OCI-LY7 (cell line): ENCODE data around the gene GALNT2. TPM values are rescaled to one million over a fixed set of nuclear protein-coding genes. Genes with fewer than 3 reads are reported as not detected.

Source experiments
- BruUV-seq: library from RNA; stranded (reverse); fragments of 400-500 nt; replicated peaks from 2 replicates; lab custom pipeline; 2021; lab: Mats Ljungman, UMichigan
- CTCF ChIA-PET: fragments of 300-600 bp; sonication (Branson Sonifier 250); formaldehyde crosslinking; loops from one replicate; lab custom pipeline; 2022; ENCODE audit warnings: antibody characterized with exemption; ENCODE audit not compliant: unreplicated experiment; lab: Charles Lee
- POLR2A ChIA-PET: fragments of 300-600 bp; sonication (Branson Sonifier 250); formaldehyde crosslinking; loops from one replicate; lab custom pipeline; 2022; ENCODE audit warnings: antibody characterized with exemption; lab: Charles Lee
- DNase-seq: peaks from one replicate; pipeline ENCODE4 v3.0.0-alpha.2; 2015; ENCODE audit warnings: low spot score
- H2AFZ ChIP-seq: fragments of 200-600 bp; sonication (generic), shearing (Covaris generic); 2 replicates; pipeline ENCODE4 v1.6.1; 2014; ENCODE audit warnings: mild to moderate bottlenecking, antibody characterized with exemption, low read length, moderate library complexity
- H3K27ac ChIP-seq: fragments of 200-600 bp; sonication (generic); 2 replicates; pipeline ENCODE4 v1.5.1; 2014; ENCODE audit warnings: mixed run types, low read depth, mild to moderate bottlenecking, moderate library complexity, low read length, inconsistent platforms; ENCODE audit not compliant: poor library complexity, severe bottlenecking
- H3K36me3 ChIP-seq: fragments of 200-600 bp; sonication (generic); 2 replicates; pipeline ENCODE4 v1.6.1; 2014; ENCODE audit warnings: mild to moderate bottlenecking, antibody characterized with exemption, low read length, moderate library complexity, mixed read lengths; ENCODE audit not compliant: insufficient read depth
- H3K4me1 ChIP-seq: fragments of 200-600 bp; sonication (generic); 2 replicates; pipeline ENCODE4 v1.5.1; 2014; ENCODE audit warnings: mild to moderate bottlenecking, low read length; ENCODE audit not compliant: insufficient read depth, poor library complexity, severe bottlenecking
- H3K4me2 ChIP-seq: fragments of 200-600 bp; sonication (generic); 2 replicates; pipeline ENCODE4 v1.6.1; 2014; ENCODE audit warnings: mild to moderate bottlenecking, low read length
- H3K4me3 ChIP-seq: fragments of 200-600 bp; sonication (generic); 2 replicates; pipeline ENCODE4 v1.5.1; 2014; ENCODE audit warnings: mild to moderate bottlenecking, low read depth, low read length; ENCODE audit not compliant: poor library complexity, severe bottlenecking
- H3K79me2 ChIP-seq: fragments of 200-600 bp; sonication (generic); 2 replicates; pipeline ENCODE4 v1.6.1; 2016; ENCODE audit warnings: low read depth, mild to moderate bottlenecking, low read length, moderate library complexity, mixed read lengths; ENCODE audit not compliant: insufficient read depth
- H3K9me2 ChIP-seq: fragments of 200-600 bp; sonication (generic); 2 replicates; pipeline ENCODE4 v1.6.1; 2016; ENCODE audit warnings: mild to moderate bottlenecking, low read length, mixed read lengths; ENCODE audit not compliant: insufficient read depth
- H3K9me3 ChIP-seq: fragments of 200-600 bp; sonication (generic); 2 replicates; pipeline ENCODE4 v1.6.1; 2014; ENCODE audit warnings: mild to moderate bottlenecking, mixed run types, low read length, mixed read lengths
- H4K20me1 ChIP-seq: fragments of 200-600 bp; sonication (generic); 2 replicates; pipeline ENCODE4 v1.6.1; 2014; ENCODE audit warnings: mild to moderate bottlenecking, antibody characterized with exemption, low read length, moderate library complexity, mixed read lengths; ENCODE audit not compliant: insufficient read depth
- EZH2phosphoT487 ChIP-seq: fragments of 200-600 bp; sonication (generic); IDR thresholded peaks from 2 replicates; pipeline ENCODE4 v1.6.1; 2018; ENCODE audit warnings: low read depth, borderline replicate concordance, mild to moderate bottlenecking, mixed run types, antibody characterized with exemption, low read length, moderate library complexity, mixed read lengths
- intact Hi-C: fragments of 100-400 bp; cut with micrococcal nuclease; formaldehyde crosslinking; loops from one replicate; pipeline ENCODE4 v1.10.0; 2022; ENCODE audit not compliant: unreplicated experiment
- total RNA-seq, 2 experiments: library from RNA; depleted of rRNA in 1 of 2; stranded (reverse); fragments of >200 nt in 1 of 2; shearing (Covaris generic) in 1 of 2; gene quantifications; 2 replicates each; pipeline ENCODE4 v1.2.3, GENCODE V29; 2014 to 2022
- TF ChIP-seq, protein P1 (sequence below): fragments of 200-600 bp; sonication (generic); conservative IDR thresholded peaks from 2 replicates; pipeline ENCODE4 v1.5.1; 2014; ENCODE audit warnings: mild to moderate bottlenecking, antibody characterized with exemption, low read length, moderate library complexity, mixed read lengths

The GALNT2 gene
- total RNA-seq, 2 experiments from 2014 or later, result 29.9 to 67.3 TPM

DNA sequence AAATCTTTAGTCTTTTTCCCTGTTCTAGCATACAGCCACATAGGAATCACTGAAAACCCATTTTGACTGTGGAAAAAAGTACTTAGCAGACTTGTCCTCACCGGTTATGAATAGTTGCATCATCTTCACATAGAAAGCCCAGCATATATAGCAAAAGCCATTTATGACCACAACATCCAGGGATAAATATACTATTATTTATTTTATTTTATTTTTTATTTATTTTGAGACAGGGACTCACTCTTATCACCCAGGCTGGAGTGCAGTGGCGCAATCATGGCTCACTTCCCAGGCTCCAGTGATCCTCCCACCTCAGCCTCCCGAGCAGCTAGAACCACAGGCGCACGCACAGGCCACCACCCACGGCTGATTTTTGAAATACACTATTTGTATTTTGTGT, 175.3 kb downstream of the GALNT2 start:
- H3K9me3 ChIP-seq, result no peaks in the 10 kb centered on the region; the same call in 1 of the 2 replicates
- H3K36me3 ChIP-seq, result peaks cover 21% of the 10 kb centered on the region; the same call in 1 of the 2 replicates
- intact Hi-C loops, result no loop called here
- no peak for DNase-seq
- TF ChIP-seq EZH2phosphoT487, result no peak
- TF ChIP-seq, protein P1, sequence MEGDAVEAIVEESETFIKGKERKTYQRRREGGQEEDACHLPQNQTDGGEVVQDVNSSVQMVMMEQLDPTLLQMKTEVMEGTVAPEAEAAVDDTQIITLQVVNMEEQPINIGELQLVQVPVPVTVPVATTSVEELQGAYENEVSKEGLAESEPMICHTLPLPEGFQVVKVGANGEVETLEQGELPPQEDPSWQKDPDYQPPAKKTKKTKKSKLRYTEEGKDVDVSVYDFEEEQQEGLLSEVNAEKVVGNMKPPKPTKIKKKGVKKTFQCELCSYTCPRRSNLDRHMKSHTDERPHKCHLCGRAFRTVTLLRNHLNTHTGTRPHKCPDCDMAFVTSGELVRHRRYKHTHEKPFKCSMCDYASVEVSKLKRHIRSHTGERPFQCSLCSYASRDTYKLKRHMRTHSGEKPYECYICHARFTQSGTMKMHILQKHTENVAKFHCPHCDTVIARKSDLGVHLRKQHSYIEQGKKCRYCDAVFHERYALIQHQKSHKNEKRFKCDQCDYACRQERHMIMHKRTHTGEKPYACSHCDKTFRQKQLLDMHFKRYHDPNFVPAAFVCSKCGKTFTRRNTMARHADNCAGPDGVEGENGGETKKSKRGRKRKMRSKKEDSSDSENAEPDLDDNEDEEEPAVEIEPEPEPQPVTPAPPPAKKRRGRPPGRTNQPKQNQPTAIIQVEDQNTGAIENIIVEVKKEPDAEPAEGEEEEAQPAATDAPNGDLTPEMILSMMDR, result no peak
- no peaks in the 10 kb centered on the region for H3K4me1 ChIP-seq
- no peak overlapping the region for H3K4me3 ChIP-seq
- H3K79me2 ChIP-seq, result no peaks in the 10 kb centered on the region
- no TSS peak for BruUV-seq
- H4K20me1 ChIP-seq, result no peaks in the 10 kb centered on the region
- POLR2A ChIA-PET, result interaction anchor here (0.6 kb wide), 1 partner anchor 844 kb away, joined by 3 read pairs; no protein-coding TSS in a partner anchor
- CTCF ChIA-PET, result no interaction called here
- no peak overlapping the region for H3K27ac ChIP-seq
- H3K4me2 ChIP-seq, result no peak overlapping the region
- H3K9me2 ChIP-seq, result no peaks in the 10 kb centered on the region
- no peak overlapping the region for H2AFZ ChIP-seq

DNA sequence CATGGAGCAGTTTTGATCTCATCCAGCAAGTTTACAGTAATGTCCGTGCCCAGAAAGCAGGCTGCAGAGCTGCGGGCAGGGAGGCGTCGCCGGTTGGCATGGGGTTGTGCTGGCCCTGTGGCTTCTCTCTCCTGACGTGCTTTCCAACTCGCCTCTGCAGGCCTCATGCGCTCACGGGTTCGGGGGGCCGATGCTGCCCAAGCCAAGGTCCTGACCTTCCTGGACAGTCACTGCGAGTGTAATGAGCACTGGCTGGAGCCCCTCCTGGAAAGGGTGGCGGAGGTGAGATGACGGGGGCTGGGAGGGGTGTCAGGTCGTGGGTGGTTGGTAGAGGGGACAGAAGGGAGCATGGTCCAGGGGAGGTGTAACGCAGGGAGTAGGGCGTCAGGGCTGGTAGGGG, 176.1 kb downstream of the GALNT2 start:
- Histone ChIP-seq H3K4me2 (no peak overlapping the region), H3K4me1 (no peaks in the 10 kb centered on the region), H3K9me3 (no peaks in the 10 kb centered on the region; the same call in 1 of the 2 replicates), H3K27ac (no peak overlapping the region), H3K79me2 (no peaks in the 10 kb centered on the region), H2AFZ (no peak overlapping the region), H3K9me2 (no peaks in the 10 kb centered on the region), H3K36me3 (peaks cover 20% of the 10 kb centered on the region; the same call in 1 of the 2 replicates), H3K4me3 (no peak overlapping the region), H4K20me1 (no peaks in the 10 kb centered on the region)
- POLR2A ChIA-PET, result no interaction called here
- intact Hi-C loops, result no loop called here
- DNase-seq, result no peak
- TF ChIP-seq, protein P1, result no peak
- no peak for TF ChIP-seq EZH2phosphoT487
- CTCF ChIA-PET, result no interaction called here
- BruUV-seq, result no TSS peak

DNA sequence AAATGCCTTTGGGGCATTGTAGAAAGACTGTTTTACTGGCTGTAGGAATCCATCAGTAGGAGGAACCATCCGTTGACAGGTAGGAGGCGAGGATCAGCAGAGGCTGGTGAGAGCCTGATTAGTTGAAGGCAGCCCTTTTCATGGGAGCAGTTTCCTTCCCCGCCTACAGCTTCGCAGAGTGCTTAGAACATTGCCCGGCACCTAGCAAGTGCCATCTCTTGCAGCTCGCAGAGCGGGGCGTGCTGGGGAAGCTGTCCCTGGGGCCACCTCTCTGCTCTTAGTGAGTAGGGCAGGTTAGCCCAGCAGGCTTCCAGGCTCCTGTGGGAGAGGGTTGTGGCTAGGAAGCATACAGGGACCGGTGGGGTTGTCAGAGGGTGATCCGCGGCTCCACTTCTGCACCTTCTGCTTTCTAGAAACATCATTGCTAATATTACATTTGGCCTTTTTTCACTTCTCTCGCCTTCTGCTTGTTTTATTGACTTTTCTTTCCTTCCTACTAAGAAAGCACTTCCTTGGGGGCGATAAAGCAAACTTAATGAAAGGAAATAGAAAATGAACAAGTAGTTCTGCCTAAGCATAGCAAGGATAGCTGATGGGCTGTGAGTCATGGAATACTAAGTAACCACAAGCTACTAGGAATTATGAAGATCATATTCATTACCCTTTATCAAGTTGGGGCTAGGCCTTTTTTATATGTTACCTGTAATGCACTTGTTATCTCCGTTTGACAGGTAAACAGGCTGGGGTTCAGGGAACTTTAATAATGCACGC, 176.7 kb downstream of the GALNT2 start:
- H3K9me3 ChIP-seq, result no peaks in the 10 kb centered on the region; the same call in 1 of the 2 replicates
- TF ChIP-seq, protein P1, result no peak
- no peak for TF ChIP-seq EZH2phosphoT487
- CTCF ChIA-PET, result no interaction called here
- POLR2A ChIA-PET, result interaction anchor here (1.1 kb wide), 1 partner anchor 8 kb away, joined by 3 read pairs; no protein-coding TSS in a partner anchor
- no peaks in the 10 kb centered on the region for H3K9me2 ChIP-seq
- H3K4me2 ChIP-seq, result no peak overlapping the region
- H3K4me3 ChIP-seq, result no peak overlapping the region
- H3K27ac ChIP-seq, result no peak overlapping the region
- no peaks in the 10 kb centered on the region for H3K4me1 ChIP-seq
- peaks cover 25% of the 10 kb centered on the region; the same call in 1 of the 2 replicates for H3K36me3 ChIP-seq
- DNase-seq, result no peak
- intact Hi-C loops, result no loop called here
- H2AFZ ChIP-seq, result no peak overlapping the region
- no TSS peak for BruUV-seq
- H4K20me1 ChIP-seq, result no peaks in the 10 kb centered on the region
- no peaks in the 10 kb centered on the region for H3K79me2 ChIP-seq
